Coronary artery (tissue), 2 donors: ENCODE measurements around the gene C2CD2.

ENCODE experiments used
- DNase-seq: peaks from one replicate; pipeline ENCODE4 v3.0.0-alpha.2; 2017; ENCODE audit warnings: low spot score
- H3K27ac ChIP-seq, 2 donors: fragments of 200-600 bp; sonication (generic); one replicate each; pipeline ENCODE4 v1.5.1; 2016 to 2019
- H3K4me3 ChIP-seq: fragments of 200-600 bp; sonication (generic); 2 replicates; pipeline ENCODE4 v1.5.1; 2016; ENCODE audit warnings: mild to moderate bottlenecking, moderate library complexity
- CTCF ChIP-seq: fragments of 200-600 bp; sonication (generic); IDR thresholded peaks from one replicate; pipeline ENCODE4 v1.5.1; 2019; ENCODE audit warnings: antibody characterized with exemption

The C2CD2 gene

GRCh38 chr21:41957991-41958766 is 4.4 kb upstream of the C2CD2 start:
- peak; percentile 90 for DNase-seq
- no peak for TF ChIP-seq CTCF
- Histone ChIP-seq H3K4me3 (no peak overlapping the region), H3K27ac (peak overlapping the region; percentile 80 to 88)

- DNase-seq: peak; percentile 69
- Histone ChIP-seq H3K4me3 (no peak overlapping the region), H3K27ac (peak overlapping the region; percentile 80 to 88)
- TF ChIP-seq CTCF: no peak
Measured at GRCh38 chr21:41956926-41957729, 3.3 kb upstream of the C2CD2 start.

- DNase-seq: no peak
- peak overlapping the region in 1 of 2 donors; percentile 93 for H3K27ac ChIP-seq
- no peak for TF ChIP-seq CTCF
- no peak overlapping the region for H3K4me3 ChIP-seq
Measured at GRCh38 chr21:41955516-41955915, 1.7 kb upstream of the C2CD2 start.

GRCh38 chr21:41954654-41955499 is 1.1 kb upstream of the C2CD2 start:
- DNase-seq: no peak
- H3K4me3 ChIP-seq: peak overlapping the region; percentile 86
- peak overlapping the region; percentile 87 to 93 for H3K27ac ChIP-seq
- no peak for TF ChIP-seq CTCF

- no peak for DNase-seq
- Histone ChIP-seq H3K4me3 (peak overlapping the region; percentile 86), H3K27ac (peak overlapping the region; percentile 87 to 93)
- TF ChIP-seq CTCF: no peak
Measured at GRCh38 chr21:41953249-41953830, 478 bp downstream of the C2CD2 start.

GRCh38 chr21:41952568-41953248 is 1.1 kb downstream of the C2CD2 start:
- peak overlapping the region; percentile 87 to 93 for H3K27ac ChIP-seq
- DNase-seq: no peak
- peak overlapping the region; percentile 86 for H3K4me3 ChIP-seq
- no peak for TF ChIP-seq CTCF
